H1 (cell line): ENCODE data around the gene SMDT1. TPM values are rescaled to one million over a fixed set of nuclear protein-coding genes. Genes with fewer than 3 reads are reported as not detected.

Source experiments
- CTCF ChIA-PET: fragments of 300-600 bp; sonication (Branson Sonifier 250); formaldehyde crosslinking; loops from one replicate; lab custom pipeline; 2021; ENCODE audit not compliant: partially characterized antibody; lab: Charles Lee
- POLR2A ChIA-PET: fragments of 300-600 bp; sonication (Branson Sonifier 250); formaldehyde crosslinking; loops from one replicate; lab custom pipeline; 2021; ENCODE audit warnings: inconsistent platforms; ENCODE audit not compliant: partially characterized antibody; lab: Charles Lee
- DNase-seq, 2 experiments: peaks; one replicate each; pipeline versions ENCODE4 v3.0.0 to v3.0.0-alpha.2; 2010 to 2022; ENCODE audit warnings: low spot score in 2 of 2, low read depth in 1 of 2, mixed read lengths in 1 of 2
- FAIRE-seq: peaks from 2 replicates; lab custom pipeline; 2011; peaks lifted over from hg19 to GRCh38; lab: Jason Lieb, UNC
- H2AFZ ChIP-seq: 2 replicates; pipeline ENCODE4 v1.8.1; 2012; ENCODE audit warnings: low read length, inconsistent platforms
- H2AK5ac ChIP-seq: 2 replicates; pipeline ENCODE4 v1.6.1; 2013; ENCODE audit warnings: low read depth, low read length
- H2BK120ac ChIP-seq: replicated peaks from 2 replicates; pipeline ENCODE3; 2013; ENCODE audit warnings: low read depth, low read length, inconsistent platforms
- H2BK12ac ChIP-seq: 2 replicates; pipeline ENCODE4 v1.6.1; 2013; ENCODE audit warnings: low read depth, low read length
- H2BK15ac ChIP-seq: 2 replicates; pipeline ENCODE4 v1.6.1; 2013; ENCODE audit warnings: low read length
- H2BK20ac ChIP-seq: 2 replicates; pipeline ENCODE4 v1.6.1; 2013; ENCODE audit warnings: low read length
- H2BK5ac ChIP-seq: 2 replicates; pipeline ENCODE4 v1.6.1; 2013; ENCODE audit warnings: low read depth, low read length
- H3K14ac ChIP-seq: 2 replicates; pipeline ENCODE4 v1.6.1; 2013; ENCODE audit warnings: inconsistent platforms; ENCODE audit not compliant: insufficient read length
- H3K18ac ChIP-seq: 2 replicates; pipeline ENCODE4 v1.6.1; 2013; ENCODE audit warnings: low read length; ENCODE audit errors: extremely low read depth
- H3K23ac ChIP-seq: 2 replicates; pipeline ENCODE4 v1.6.1; 2013; ENCODE audit warnings: inconsistent platforms; ENCODE audit not compliant: insufficient read length
- H3K23me2 ChIP-seq: 2 replicates; pipeline ENCODE4 v1.6.1; 2013; ENCODE audit warnings: low read depth, low read length
- H3K27ac ChIP-seq: 2 replicates; pipeline ENCODE4 v1.6.1; 2011; ENCODE audit warnings: low read depth, low read length, inconsistent platforms
- H3K27me3 ChIP-seq, 4 experiments: replicated peaks in 1 of 4; 1 replicate in 1 of 4; 2 replicates in 3 of 4; pipeline versions ENCODE4 v1.6.1 to v1.8.1; 2011 to 2013; ENCODE audit warnings: low read length in 3 of 4, mild to moderate bottlenecking in 3 of 4, inconsistent platforms in 2 of 4, mixed read lengths in 2 of 4, moderate library complexity in 1 of 4; ENCODE audit not compliant: control insufficient read depth in 3 of 4, insufficient read depth in 3 of 4; ENCODE audit errors: extremely low read depth in 1 of 4
- H3K36me3 ChIP-seq, 4 experiments: 2 replicates each; pipeline versions ENCODE4 v1.6.1 to v1.8.1; 2011 to 2013; ENCODE audit warnings: mild to moderate bottlenecking in 4 of 4, low read length in 3 of 4, moderate library complexity in 2 of 4, control low read depth in 1 of 4, inconsistent platforms in 1 of 4; ENCODE audit not compliant: insufficient read depth in 4 of 4, control insufficient read depth in 2 of 4
- H3K4ac ChIP-seq: replicated peaks from 2 replicates; pipeline ENCODE3; 2013; ENCODE audit warnings: low read length, low read depth, mixed read lengths, inconsistent platforms; ENCODE audit not compliant: insufficient read length
- H3K4me1 ChIP-seq, 4 experiments: replicated peaks in 1 of 4; 1 replicate in 1 of 4; 2 replicates in 3 of 4; pipeline versions ENCODE4 v1.6.1 to v1.8.1; 2011 to 2013; ENCODE audit warnings: low read length in 3 of 4, inconsistent platforms in 2 of 4, mixed read lengths in 1 of 4; ENCODE audit not compliant: insufficient read depth in 4 of 4, control insufficient read depth in 3 of 4
- H3K4me2 ChIP-seq, 2 experiments: 2 replicates each; pipeline versions ENCODE4 v1.6.1 to v1.8.1; 2011 to 2013; ENCODE audit warnings: low read depth in 2 of 2, low read length in 2 of 2, control low read depth in 1 of 2, inconsistent platforms in 1 of 2, mild to moderate bottlenecking in 1 of 2; ENCODE audit not compliant: insufficient read depth in 1 of 2
- H3K4me3 ChIP-seq, 4 experiments: fragments of 200-600, 300-600 bp in 1 of 4; sonication (generic), shearing (Covaris generic), sonication (Bioruptor Twin) in 1 of 4; 2 replicates each; pipeline versions ENCODE4 v1.5.1 to v1.8.1; 2011 to 2016; ENCODE audit warnings: low read length in 4 of 4, low read depth in 3 of 4, control low read depth in 2 of 4, inconsistent platforms in 2 of 4, mild to moderate bottlenecking in 2 of 4, mixed read lengths in 1 of 4, moderate library complexity in 1 of 4; ENCODE audit not compliant: insufficient read depth in 2 of 4; ENCODE audit errors: extremely low read depth in 1 of 4
- H3K56ac ChIP-seq: replicated peaks from 2 replicates; pipeline ENCODE3; 2013; ENCODE audit warnings: low read depth, mild to moderate bottlenecking, mixed read lengths, low read length, inconsistent platforms; ENCODE audit not compliant: insufficient read length
- H3K79me1 ChIP-seq: 2 replicates; pipeline ENCODE4 v1.6.1; 2013; ENCODE audit warnings: low read depth, low read length, control low read depth
- H3K79me2 ChIP-seq, 2 experiments: 2 replicates each; pipeline versions ENCODE4 v1.6.1 to v1.8.1; 2012 to 2013; ENCODE audit warnings: low read length in 2 of 2, mild to moderate bottlenecking in 2 of 2, inconsistent platforms in 1 of 2; ENCODE audit not compliant: insufficient read depth in 2 of 2, control insufficient read depth in 1 of 2
- H3K9ac ChIP-seq, 4 experiments: replicated peaks in 1 of 4; 1 replicate in 1 of 4; 2 replicates in 3 of 4; pipeline versions ENCODE4 v1.6.1 to v1.8.1; 2011 to 2013; ENCODE audit warnings: low read depth in 3 of 4, low read length in 3 of 4, control low read depth in 2 of 4, mild to moderate bottlenecking in 2 of 4, moderate library complexity in 2 of 4, inconsistent platforms in 1 of 4; ENCODE audit errors: extremely low read depth in 1 of 4
- H3K9me3 ChIP-seq, 2 experiments: 2 replicates each; pipeline versions ENCODE4 v1.6.1 to v1.8.1; 2012 to 2013; ENCODE audit warnings: mild to moderate bottlenecking in 2 of 2, moderate library complexity in 2 of 2, control low read depth in 1 of 2, inconsistent platforms in 1 of 2, low read depth in 1 of 2, low read length in 1 of 2, mixed read lengths in 1 of 2; ENCODE audit not compliant: insufficient read depth in 2 of 2
- H4K20me1 ChIP-seq, 2 experiments: replicated peaks in 1 of 2; 2 replicates each; pipeline versions ENCODE3 to v1.8.1; 2011 to 2013; ENCODE audit warnings: inconsistent platforms in 2 of 2, low read length in 2 of 2, mild to moderate bottlenecking in 1 of 2; ENCODE audit not compliant: insufficient read depth in 2 of 2, control insufficient read depth in 1 of 2
- H4K5ac ChIP-seq: 2 replicates; pipeline ENCODE4 v1.6.1; 2013; ENCODE audit warnings: low read length, low read depth, mixed read lengths, inconsistent platforms; ENCODE audit not compliant: insufficient read length
- H4K8ac ChIP-seq: 2 replicates; pipeline ENCODE4 v1.8.0; 2013; ENCODE audit warnings: mild to moderate bottlenecking, moderate library complexity, low read length, inconsistent platforms; ENCODE audit not compliant: insufficient read depth; ENCODE audit errors: extremely low read depth
- H4K91ac ChIP-seq: replicated peaks from 2 replicates; pipeline ENCODE3; 2013; ENCODE audit warnings: low read length, mixed read lengths, inconsistent platforms; ENCODE audit not compliant: insufficient read length
- ASH2L ChIP-seq: fragments of 200-600, 300-600 bp; sonication (generic); IDR thresholded peaks from one replicate; pipeline ENCODE4 v1.7.1; 2017; ENCODE audit warnings: low read length
- ATF2 ChIP-seq: IDR thresholded peaks from 2 replicates; pipeline ENCODE4 v1.6.1; 2012; ENCODE audit warnings: low read length, inconsistent platforms
- CBX5 ChIP-seq: fragments of 300-800, 300-1000 bp; sonication (generic); IDR thresholded peaks from 2 replicates; pipeline ENCODE4 v1.7.1; 2016; ENCODE audit warnings: antibody characterized with exemption, low read length, low read depth
- CHD1 ChIP-seq: IDR thresholded peaks from 2 replicates; pipeline ENCODE4 v1.6.1; 2012; ENCODE audit warnings: low read depth, low read length, improper control_type of control experiment
- E2F6 ChIP-seq: IDR thresholded peaks from 2 replicates; pipeline ENCODE4 v1.6.1; 2012; ENCODE audit warnings: inconsistent platforms
- GABPA ChIP-seq: IDR thresholded peaks from 2 replicates; pipeline ENCODE4 v1.6.1; 2011; ENCODE audit warnings: mild to moderate bottlenecking, low read length, moderate library complexity, borderline replicate concordance; ENCODE audit not compliant: insufficient read depth
- MAFK ChIP-seq: IDR thresholded peaks from 2 replicates; pipeline ENCODE4 v1.6.1; 2012; ENCODE audit warnings: low read depth, mild to moderate bottlenecking, improper control_type of control experiment, low read length
- RFX5 ChIP-seq: IDR thresholded peaks from 2 replicates; pipeline ENCODE4 v1.6.1; 2011; ENCODE audit warnings: low read depth, low read length, improper control_type of control experiment, borderline replicate concordance
- SAP30 ChIP-seq: fragments of 300-600 bp; sonication (generic); IDR thresholded peaks from 2 replicates; pipeline ENCODE4 v1.7.1; 2012; ENCODE audit warnings: low read length, moderate library complexity, mild to moderate bottlenecking, inconsistent platforms; ENCODE audit not compliant: insufficient read depth, insufficient replicate concordance
- TBP ChIP-seq: IDR thresholded peaks from 2 replicates; pipeline ENCODE4 v1.6.1; 2011; ENCODE audit warnings: low read depth, low read length, improper control_type of control experiment
- TEAD4 ChIP-seq: IDR thresholded peaks from 2 replicates; pipeline ENCODE4 v1.6.1; 2012; ENCODE audit warnings: low read depth, low read length, inconsistent platforms, mixed read lengths
- WGBS, 2 experiments: shearing (Covaris generic) in 1 of 2; methylation state at CpG; one replicate each; pipeline versions ENCODE4 v1.1.6 to v1.1.7; 2013 to 2015; ENCODE audit warnings: low lambda C conversion rate in 2 of 2, mixed read lengths in 2 of 2, inconsistent platforms in 1 of 2, low coverage in 1 of 2, missing lambda C conversion rate in 1 of 2; ENCODE audit not compliant: insufficient replicate concordance in 2 of 2, insufficient coverage in 1 of 2, insufficient read length in 1 of 2; ENCODE audit errors: extremely low coverage in 1 of 2, missing lambda C conversion rate in 1 of 2; 5-methylcytosine and 5-hydroxymethylcytosine counted together
- polyA plus RNA-seq, 7 experiments: library from polyadenylated mRNA; depleted of rRNA in 3 of 7; stranded (reverse) in 5 of 7; unstranded in 2 of 7; fragments of >200 nt in 5 of 7; fragments of 200-250 nt in 2 of 7; gene quantifications; 1 replicate in 5 of 7; 2 replicates in 1 of 7; 4 replicates in 1 of 7; pipeline versions ENCODE4 v1.2.1 to v1.2.3, GENCODE V29; 2011 to 2013; ENCODE audit warnings: missing spikeins in 2 of 7, mixed read lengths in 2 of 7
- total RNA-seq: library from RNA; stranded (reverse); fragmentation: NEBNext Ultra II Directional; extraction: Animal tissue kit (Norgen Biotek cat#: 25700); gene quantifications from 2 replicates; pipeline ENCODE4 v1.2.1, GENCODE V29; 2021

The SMDT1 gene
- total and polyA plus RNA-seq, 2 of the 8 experiments (the other 6 are each of a cell fraction or from before 2014, with no cell fraction given), result 34.9 to 35.6 TPM

- Histone ChIP-seq H3K56ac (no peak overlapping the region), H3K36me3 (peaks cover 0 to 10% (median 6%) of the 10 kb centered on the region in 4 experiments; a peak in 4 of 8 replicates), H2BK5ac (no peak overlapping the region; the same call in 1 of the 2 replicates), H4K91ac (no peak overlapping the region), H4K5ac (no peak overlapping the region), H3K23me2 (no peaks in the 10 kb centered on the region), H3K27me3 (no peaks in the 10 kb centered on the region), H4K8ac (no peak overlapping the region), H3K4me1 (peaks cover 0 to 12% (median 8%) of the 10 kb centered on the region in 4 experiments; a peak in 4 of 7 replicates), H3K9ac (no peak overlapping the region), H3K4me3 (no peak overlapping the region), H3K14ac (no peak overlapping the region), H3K18ac (no peak overlapping the region), H3K79me2 (no peaks in the 10 kb centered on the region), H4K20me1 (peaks cover 0 to 3% of the 10 kb centered on the region in 2 experiments), H2BK20ac (no peak overlapping the region), H2AFZ (no peak overlapping the region), H3K4me2 (no peak overlapping the region), H3K79me1 (no peaks in the 10 kb centered on the region), H2BK15ac (no peak overlapping the region), H3K23ac (no peak overlapping the region), H2AK5ac (no peak overlapping the region), H3K27ac (no peak overlapping the region), H2BK12ac (no peak overlapping the region), H2BK120ac (no peak overlapping the region), H3K4ac (no peak overlapping the region), H3K9me3 (peaks cover 7 to 8% of the 10 kb centered on the region in 2 experiments; a peak in 2 of 4 replicates)
- no peak for FAIRE-seq
- DNase-seq, result peak in 1 of 2 experiments; percentile 20
- CTCF ChIA-PET, result interaction anchor here (1.0 to 1.4 kb wide), 2 partner anchors 52 to 95 kb away, joined by 3 to 4 read pairs; no protein-coding TSS in a partner anchor
- WGBS, 2 experiments, result 92% methylated on average over 7 of the region's 7 CpGs; no CpG with 5 or more reads in 1 of the 2 experiments
- POLR2A ChIA-PET, result interaction anchor here (0.9 to 1.5 kb wide), 4 partner anchors 8 to 133 kb away, joined by 3 to 5 read pairs (median 3); no protein-coding TSS in a partner anchor
- TF ChIP-seq SAP30 (no peak), MAFK (no peak), TBP (no peak), E2F6 (no peak), TEAD4 (no peak), ATF2 (no peak), CHD1 (no peak), CBX5 (no peak), ASH2L (no peak), GABPA (no peak), RFX5 (no peak)
Measured at GRCh38 chr22:42061041-42061440, 18.5 kb upstream of the SMDT1 start.
